GM23338 (cell line): ENCODE results near the gene KRTAP1-3. TPM values are rescaled to one million over a fixed set of nuclear protein-coding genes. Genes with fewer than 3 reads are reported as not detected.

Experiments used
- ATAC-seq: fragments of 200-7000 bp; cut with Tn5 transposase; 3 replicates; pipeline ENCODE4 v1.9.1; 2020
- DNase-seq: peaks from one replicate; pipeline ENCODE4 v3.0.0-alpha.2; 2015; ENCODE audit warnings: low spot score
- H2AFZ ChIP-seq: fragments of 200-600 bp; sonication (generic); 2 replicates; pipeline ENCODE4 v1.8.0; 2016; ENCODE audit warnings: antibody characterized with exemption, mild to moderate bottlenecking, moderate library complexity
- H3F3A ChIP-seq: fragments of 200-600 bp; sonication (generic); replicated peaks from 2 replicates; pipeline ENCODE4 v1.8.0; 2017; ENCODE audit warnings: antibody characterized with exemption, mixed run types, low read depth
- H3K27ac ChIP-seq: fragments of 200-600 bp; sonication (generic); 2 replicates; pipeline ENCODE4 v1.6.1; 2016; ENCODE audit warnings: low read depth
- H3K27me3 ChIP-seq: fragments of 200-600 bp; sonication (generic); 2 replicates; pipeline ENCODE4 v1.8.0; 2016; ENCODE audit warnings: mild to moderate bottlenecking, mixed run types, moderate library complexity; ENCODE audit not compliant: insufficient read depth
- H3K36me3 ChIP-seq: fragments of 200-600 bp; sonication (generic); 2 replicates; pipeline ENCODE4 v1.8.0; 2016; ENCODE audit warnings: mild to moderate bottlenecking; ENCODE audit not compliant: insufficient read depth
- H3K4me1 ChIP-seq: fragments of 200-600 bp; sonication (generic); 2 replicates; pipeline ENCODE4 v1.8.0; 2016; ENCODE audit warnings: mild to moderate bottlenecking, moderate library complexity; ENCODE audit not compliant: insufficient read depth
- H3K4me2 ChIP-seq: fragments of 200-600 bp; sonication (generic); 2 replicates; pipeline ENCODE4 v1.7.1; 2017; ENCODE audit warnings: mixed run types
- H3K4me3 ChIP-seq: fragments of 200-600 bp; sonication (generic); 2 replicates; pipeline ENCODE4 v1.6.1; 2016; ENCODE audit warnings: mixed run types
- H3K79me2 ChIP-seq: fragments of 200-600 bp; sonication (generic); replicated peaks from 2 replicates; pipeline ENCODE4 v1.8.0; 2017; ENCODE audit warnings: mild to moderate bottlenecking; ENCODE audit not compliant: insufficient read depth
- H3K9me2 ChIP-seq: fragments of 200-600 bp; sonication (generic); 2 replicates; pipeline ENCODE4 v1.8.0; 2017; ENCODE audit not compliant: insufficient read depth
- H4K20me1 ChIP-seq: fragments of 200-600 bp; sonication (generic); replicated peaks from 2 replicates; pipeline ENCODE4 v1.8.0; 2017; ENCODE audit warnings: mild to moderate bottlenecking; ENCODE audit not compliant: insufficient read depth
- H3K27ac Mint-ChIP-seq: 2 replicates; pipeline ENCODE4 v1.8.0; 2020; ENCODE audit warnings: inconsistent platforms, mild to moderate bottlenecking, moderate library complexity, mixed read lengths
- H3K27me3 Mint-ChIP-seq: 3 replicates; pipeline ENCODE4 v1.8.0; 2022; ENCODE audit warnings: low read depth, mild to moderate bottlenecking, moderate library complexity, mixed read lengths, inconsistent platforms; ENCODE audit not compliant: insufficient read depth, poor library complexity
- H3K36me3 Mint-ChIP-seq: 3 replicates; pipeline ENCODE4 v1.8.0; 2021; ENCODE audit warnings: low read depth, mild to moderate bottlenecking, inconsistent platforms, moderate library complexity, mixed read lengths
- H3K4me1 Mint-ChIP-seq: 3 replicates; pipeline ENCODE4 v1.8.0; 2020; ENCODE audit warnings: mild to moderate bottlenecking, inconsistent platforms, mixed read lengths
- H3K4me3 Mint-ChIP-seq: 3 replicates; pipeline ENCODE4 v1.8.0; 2021; ENCODE audit warnings: moderate library complexity, mild to moderate bottlenecking, inconsistent platforms, mixed read lengths
- H3K9me3 Mint-ChIP-seq: 3 replicates; pipeline ENCODE4 v1.8.0; 2020; ENCODE audit warnings: moderate library complexity, mild to moderate bottlenecking, inconsistent platforms, mixed read lengths
- CREB1 ChIP-seq: fragments of 250-450 bp; sonication (Bioruptor Pico); IDR thresholded peaks from 2 replicates; pipeline ENCODE4 v1.5.0; 2020; ENCODE audit warnings: low read depth, mild to moderate bottlenecking, moderate library complexity
- CTCF ChIP-seq, 2 experiments: fragments of 200-600 bp in 1 of 2; sonication (generic) in 1 of 2; conservative IDR thresholded peaks; 2 replicates each; pipeline versions ENCODE4 v1.5.1 to v1.6.1; 2016 to 2017; ENCODE audit warnings: antibody characterized with exemption in 2 of 2, low read depth in 2 of 2, mild to moderate bottlenecking in 2 of 2, moderate library complexity in 1 of 2
- ETS1 ChIP-seq: IDR thresholded peaks from 2 replicates; pipeline ENCODE4 v1.6.1; 2016; ENCODE audit warnings: antibody characterized with exemption
- EZH2 ChIP-seq: fragments of 200-600 bp; sonication (generic); IDR thresholded peaks from one replicate; pipeline ENCODE4 v1.8.0; 2017; ENCODE audit warnings: antibody characterized with exemption, mild to moderate bottlenecking, low read depth; ENCODE audit not compliant: unreplicated experiment
- EZH2phosphoT487 ChIP-seq: fragments of 200-600 bp; sonication (generic); IDR thresholded peaks from one replicate; pipeline ENCODE4 v1.8.1; 2018; ENCODE audit warnings: antibody characterized with exemption; ENCODE audit not compliant: unreplicated experiment
- JUNB ChIP-seq: IDR thresholded peaks from one replicate; pipeline ENCODE4 v1.6.1; 2016; ENCODE audit warnings: antibody characterized with exemption; ENCODE audit not compliant: unreplicated experiment
- NANOG ChIP-seq: IDR thresholded peaks from 2 replicates; pipeline ENCODE4 v1.6.1; 2016; ENCODE audit warnings: antibody characterized with exemption, borderline replicate concordance
- POLR2AphosphoS5 ChIP-seq: IDR thresholded peaks from 2 replicates; pipeline ENCODE4 v1.6.1; 2016; ENCODE audit warnings: antibody characterized with exemption, low read depth
- REST ChIP-seq: IDR thresholded peaks from one replicate; pipeline ENCODE4 v1.6.1; 2018; ENCODE audit warnings: antibody characterized with exemption; ENCODE audit not compliant: unreplicated experiment
- STAT1 ChIP-seq: IDR thresholded peaks from one replicate; pipeline ENCODE4 v1.6.1; 2016; ENCODE audit warnings: antibody characterized with exemption; ENCODE audit not compliant: unreplicated experiment
- ZNF114 ChIP-seq: fragments of 250-450 bp; sonication (Bioruptor Pico); IDR thresholded peaks from 2 replicates; pipeline ENCODE4 v1.5.0; 2020; ENCODE audit warnings: mild to moderate bottlenecking, moderate library complexity
- ZNF331 ChIP-seq: fragments of 250-450 bp; sonication (Bioruptor Pico); IDR thresholded peaks from 2 replicates; pipeline ENCODE4 v1.5.0; 2020; ENCODE audit warnings: low read depth, mild to moderate bottlenecking, moderate library complexity
- ZNF462 ChIP-seq: fragments of 250-450 bp; sonication (Bioruptor Pico); IDR thresholded peaks from 2 replicates; pipeline ENCODE4 v1.5.0; 2020; ENCODE audit warnings: mild to moderate bottlenecking, moderate library complexity
- polyA plus RNA-seq: library from polyadenylated mRNA; unstranded; fragments of >200 nt; fragmentation: Nextera tagmentation; extraction: Ambion mirVana; gene quantifications from 2 replicates; pipeline ENCODE4 v1.2.1, GENCODE V29; 2016
- total RNA-seq: library from RNA; depleted of rRNA; stranded (reverse); fragments of >200 nt; shearing (Covaris generic); gene quantifications from 2 replicates; pipeline ENCODE4 v1.2.3, GENCODE V29; 2014

Gene KRTAP1-3
- total and polyA plus RNA-seq, 2 experiments from 2014 or later = not detected

- Histone ChIP-seq H3K27me3 (no peaks in the 10 kb centered on the region), H3F3A (no peaks in the 10 kb centered on the region), H3K4me2 (no peak overlapping the region), H3K27ac (no peak overlapping the region), H2AFZ (no peak overlapping the region), H3K79me2 (no peaks in the 10 kb centered on the region), H4K20me1 (no peaks in the 10 kb centered on the region), H3K4me1 (no peaks in the 10 kb centered on the region), H3K9me2 (no peaks in the 10 kb centered on the region), H3K4me3 (no peak overlapping the region), H3K36me3 (no peaks in the 10 kb centered on the region)
- no peak overlapping the region for H3K27ac Mint-ChIP-seq
- no peaks in the 10 kb centered on the region for H3K4me1 Mint-ChIP-seq
- DNase-seq = no peak
- ATAC-seq = no peak
- TF ChIP-seq CTCF (conservative IDR thresholded peaks at IDR 0.05; ENCODE audit: low read depth in 2 of 2) (no peak), EZH2 (no peak), JUNB (no peak), ETS1 (no peak), POLR2AphosphoS5 (no peak), STAT1 (no peak), EZH2phosphoT487 (no peak), ZNF114 (no peak), CREB1 (CRISPR knock-in tag) (no peak), NANOG (no peak), ZNF331 (CRISPR knock-in tag) (no peak), REST (no peak), ZNF462 (CRISPR knock-in tag) (no peak)
- H3K9me3 Mint-ChIP-seq = no peaks in the 10 kb centered on the region
- peaks cover 3% of the 10 kb centered on the region for H3K27me3 Mint-ChIP-seq
- no peak overlapping the region for H3K4me3 Mint-ChIP-seq
- H3K36me3 Mint-ChIP-seq = no peaks in the 10 kb centered on the region
Observed at GRCh38 chr17:40986920-40987319, 47.8 kb downstream of the KRTAP1-3 start.
